ENCODE results near the gene DNAJB4. TPM values are rescaled to one million over a fixed set of nuclear protein-coding genes. Genes with fewer than 3 reads are reported as not detected.
A peak's percentile ranks its signal among the peaks of the same experiment; 100 is the strongest.
"Not testable (repeated sequence)": the region's sequence is repeated elsewhere in the genome, so short reads cannot be mapped to it uniquely, and the experiment has no call there.

Gene DNAJB4
- total and polyA plus RNA-seq, 2 donors = 34.7 to 67.1 TPM

- 5% methylated on average over 8 of the region's 8 CpGs for WGBS
- no peaks in the 10 kb centered on the region for H3K4me1 ChIP-seq (ENCODE audit: insufficient read depth)
- peak overlapping the region; percentile 59 for H3K27ac ChIP-seq (ENCODE audit: low read depth)
- no peaks in the 10 kb centered on the region for H3K36me3 ChIP-seq (ENCODE audit: insufficient read depth)
- no peak for DNase-seq (ENCODE audit: extremely low spot score)
- peak overlapping the region; percentile 59 for H3K4me3 ChIP-seq (ENCODE audit: low read depth, low read length)
Measured at GRCh38 chr1:78003882-78004718, 639 bp upstream of the DNAJB4 start.

DNA sequence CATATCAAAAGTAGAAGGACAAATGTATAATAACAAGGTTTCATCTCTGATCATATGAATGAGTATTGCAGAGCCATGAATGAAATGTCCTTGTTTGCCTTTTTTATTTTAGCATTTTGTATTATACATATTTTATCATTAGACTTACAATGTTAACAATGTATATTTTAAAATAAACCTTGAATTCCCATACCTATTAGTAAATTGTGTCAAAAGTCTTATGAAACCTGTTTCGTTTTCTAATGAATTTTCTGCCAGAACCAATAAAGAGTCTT is 646 bp downstream of the DNAJB4 start:
- Histone ChIP-seq H3K36me3 (ENCODE audit: insufficient read depth) (no peaks in the 10 kb centered on the region), H3K4me1 (ENCODE audit: insufficient read depth) (no peaks in the 10 kb centered on the region), H3K27ac (ENCODE audit: low read depth) (peak overlapping the region; percentile 38), H3K4me3 (ENCODE audit: low read depth, low read length) (peak overlapping the region; percentile 59)
- WGBS = 2% methylated on average over 1 of the region's 1 CpG
- DNase-seq (ENCODE audit: extremely low spot score) = no peak

- peak; percentile 64 for DNase-seq (ENCODE audit: extremely low spot score)
- peak overlapping the region; percentile 59 for H3K4me3 ChIP-seq (ENCODE audit: low read depth, low read length)
- WGBS = 1% methylated on average over 1 of the region's 1 CpG
- no peak overlapping the region for H3K27ac ChIP-seq (ENCODE audit: low read depth)
- no peaks in the 10 kb centered on the region for H3K4me1 ChIP-seq (ENCODE audit: insufficient read depth)
- no peaks in the 10 kb centered on the region for H3K36me3 ChIP-seq (ENCODE audit: insufficient read depth)
Measured at GRCh38 chr1:78005755-78006154, 1.0 kb downstream of the DNAJB4 start.

GRCh38 chr1:78006521-78006920 is 1.8 kb downstream of the DNAJB4 start:
- Histone ChIP-seq H3K4me1 (ENCODE audit: insufficient read depth) (no peaks in the 10 kb centered on the region), H3K36me3 (ENCODE audit: insufficient read depth) (no peaks in the 10 kb centered on the region), H3K27ac (ENCODE audit: low read depth) (no peak overlapping the region), H3K4me3 (ENCODE audit: low read depth, low read length) (no peak overlapping the region)
- DNase-seq (ENCODE audit: extremely low spot score) = no peak

DNA sequence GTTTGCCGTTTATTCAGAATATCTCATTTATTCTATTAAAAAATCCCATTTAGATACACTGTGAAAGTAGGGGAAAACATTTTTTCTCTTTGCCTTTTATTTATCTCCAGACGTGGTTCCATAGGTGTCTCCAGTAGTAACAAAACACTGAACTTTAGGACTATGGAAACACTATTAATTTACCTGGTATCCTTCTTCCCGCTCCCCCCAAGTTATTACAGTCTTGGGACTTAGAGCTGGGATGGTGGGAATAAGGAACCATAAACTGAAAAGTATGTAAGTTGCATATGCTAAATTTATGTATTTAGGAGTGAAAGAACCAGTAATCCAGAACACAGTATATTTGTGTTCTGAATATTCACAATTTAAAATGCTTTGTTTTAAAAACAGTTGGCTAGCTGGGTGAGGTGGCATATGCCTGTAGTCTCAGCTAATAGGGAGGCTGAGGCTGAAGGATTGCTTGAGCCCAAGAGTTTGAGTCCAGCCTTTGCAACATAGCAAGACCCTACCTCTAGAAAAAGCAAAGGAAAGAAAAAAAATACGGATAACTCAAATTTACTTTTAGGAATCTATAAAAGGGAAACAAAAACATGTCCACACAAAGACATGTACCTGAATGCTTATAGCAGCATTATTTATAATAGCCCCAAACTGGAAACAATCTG is 3.1 kb downstream of the DNAJB4 start:
- Histone ChIP-seq H3K36me3 (ENCODE audit: insufficient read depth) (no peaks in the 10 kb centered on the region), H3K4me1 (ENCODE audit: insufficient read depth) (no peaks in the 10 kb centered on the region), H3K4me3 (ENCODE audit: low read depth, low read length) (peak overlapping the region; percentile 18), H3K27ac (ENCODE audit: low read depth) (no peak overlapping the region)
- WGBS = 78% methylated on average over 4 of the region's 4 CpGs
- no peak for DNase-seq (ENCODE audit: extremely low spot score)

- Histone ChIP-seq H3K36me3 (ENCODE audit: insufficient read depth) (no peaks in the 10 kb centered on the region), H3K4me3 (ENCODE audit: low read depth, low read length) (no peak overlapping the region), H3K27ac (ENCODE audit: low read depth) (no peak overlapping the region), H3K4me1 (ENCODE audit: insufficient read depth) (peaks cover 1% of the 10 kb centered on the region)
- no peak for DNase-seq (ENCODE audit: extremely low spot score)
- 88% methylated on average over 3 of the region's 3 CpGs for WGBS
Measured at GRCh38 chr1:78009276-78009675, 4.5 kb downstream of the DNAJB4 start.

GRCh38 chr1:78009836-78010235 is 5.1 kb downstream of the DNAJB4 start:
- H3K27ac ChIP-seq (ENCODE audit: low read depth) = no peak overlapping the region
- peaks cover 1% of the 10 kb centered on the region for H3K4me1 ChIP-seq (ENCODE audit: insufficient read depth)
- 48% methylated on average over 3 of the region's 3 CpGs for WGBS
- H3K36me3 ChIP-seq (ENCODE audit: insufficient read depth) = no peaks in the 10 kb centered on the region
- no peak overlapping the region for H3K4me3 ChIP-seq (ENCODE audit: low read depth, low read length)
- DNase-seq (ENCODE audit: extremely low spot score) = no peak

DNA sequence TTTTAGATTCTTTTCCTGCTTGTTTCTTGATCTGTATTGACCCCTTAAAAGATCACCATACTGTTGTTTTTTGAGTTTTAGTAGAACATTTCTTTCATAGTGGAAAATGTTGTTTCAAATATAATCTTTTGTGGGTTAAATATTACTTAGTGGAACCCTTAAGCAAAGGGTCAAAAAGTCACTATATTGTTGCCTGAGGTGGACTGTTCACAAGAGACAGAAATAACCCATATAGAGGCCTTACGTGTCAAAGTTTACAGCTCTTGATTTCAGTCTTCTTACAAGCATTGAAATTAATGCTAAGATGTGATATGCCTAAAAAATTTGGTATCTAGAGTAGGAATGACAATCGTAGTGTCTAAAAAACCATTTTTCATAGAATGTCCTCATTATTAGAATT is 6.3 kb downstream of the DNAJB4 start:
- DNase-seq (ENCODE audit: extremely low spot score) = no peak
- Histone ChIP-seq H3K4me3 (ENCODE audit: low read depth, low read length) (no peak overlapping the region), H3K27ac (ENCODE audit: low read depth) (no peak overlapping the region), H3K4me1 (ENCODE audit: insufficient read depth) (peaks cover 1% of the 10 kb centered on the region), H3K36me3 (ENCODE audit: insufficient read depth) (no peaks in the 10 kb centered on the region)
- 91% methylated on average over 2 of the region's 2 CpGs for WGBS

- no peak overlapping the region for H3K4me3 ChIP-seq (ENCODE audit: low read depth, low read length)
- no peaks in the 10 kb centered on the region for H3K36me3 ChIP-seq (ENCODE audit: insufficient read depth)
- H3K4me1 ChIP-seq (ENCODE audit: insufficient read depth) = peaks cover 1% of the 10 kb centered on the region
- no peak overlapping the region for H3K27ac ChIP-seq (ENCODE audit: low read depth)
- no peak for DNase-seq (ENCODE audit: extremely low spot score)
Measured at GRCh38 chr1:78015148-78015547, 10.4 kb downstream of the DNAJB4 start.

- no peak overlapping the region for H3K4me3 ChIP-seq (ENCODE audit: low read depth, low read length)
- no peaks in the 10 kb centered on the region for H3K36me3 ChIP-seq (ENCODE audit: insufficient read depth)
- no peak for DNase-seq (ENCODE audit: extremely low spot score)
- no peaks in the 10 kb centered on the region for H3K4me1 ChIP-seq (ENCODE audit: insufficient read depth)
- no peak overlapping the region for H3K27ac ChIP-seq (ENCODE audit: low read depth)
- 97% methylated on average over 1 of the region's 1 CpG for whole genome bisulfite sequencing
Measured at GRCh38 chr1:78019024-78019423, 14.3 kb downstream of the DNAJB4 start.

DNA sequence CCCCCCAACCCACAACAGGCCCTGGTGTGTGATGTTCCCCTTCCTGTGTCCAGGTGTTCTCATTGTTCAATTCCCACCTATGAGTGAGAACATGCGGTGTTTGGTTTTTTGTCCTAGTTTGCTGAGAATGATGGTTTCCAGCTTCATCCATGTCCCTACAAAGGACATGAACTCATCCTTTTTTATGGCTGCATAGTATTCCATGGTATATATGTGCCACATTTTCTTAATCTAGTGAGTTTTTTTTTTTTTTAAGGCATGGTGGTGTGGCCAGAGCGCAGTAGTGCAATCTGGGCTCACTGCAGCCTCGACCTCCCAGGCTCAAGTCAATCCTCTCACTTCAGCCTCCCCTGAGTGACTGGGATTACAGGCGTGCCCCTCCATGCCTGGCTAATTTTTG is 16.4 kb downstream of the DNAJB4 start:
- not testable (repeated sequence) for H3K4me3 ChIP-seq (ENCODE audit: low read depth, low read length); H3K36me3 ChIP-seq (ENCODE audit: insufficient read depth); H3K27ac ChIP-seq (ENCODE audit: low read depth); H3K4me1 ChIP-seq (ENCODE audit: insufficient read depth); DNase-seq (ENCODE audit: extremely low spot score)
- WGBS = 98% methylated on average over 4 of the region's 4 CpGs

DNA sequence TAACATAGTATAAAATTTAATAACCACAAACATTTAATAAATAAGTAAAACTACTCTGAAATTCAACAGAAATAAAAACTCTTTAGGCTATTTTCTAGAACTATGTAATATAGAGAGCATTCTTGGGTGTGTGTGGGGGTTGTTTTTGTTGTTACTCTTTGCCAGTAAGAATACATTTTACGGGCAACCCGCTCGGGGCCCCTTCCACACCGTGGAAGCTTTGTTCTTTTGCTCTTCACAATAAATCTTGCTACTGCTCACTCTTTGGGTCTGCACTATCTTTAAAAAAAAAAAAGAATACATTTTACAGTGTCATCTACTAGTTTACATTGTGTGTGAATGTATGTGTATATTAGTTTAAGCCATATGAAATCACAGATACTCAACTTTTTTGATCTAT is 25.1 kb downstream of the DNAJB4 start:
- WGBS = 69% methylated on average over 4 of the region's 4 CpGs
- no peaks in the 10 kb centered on the region for H3K4me1 ChIP-seq (ENCODE audit: insufficient read depth)
- H3K27ac ChIP-seq (ENCODE audit: low read depth) = no peak overlapping the region
- no peak overlapping the region for H3K4me3 ChIP-seq (ENCODE audit: low read depth, low read length)
- no peaks in the 10 kb centered on the region for H3K36me3 ChIP-seq (ENCODE audit: insufficient read depth)
- no peak for DNase-seq (ENCODE audit: extremely low spot score)

- H3K27ac ChIP-seq (ENCODE audit: low read depth) = no peak overlapping the region
- H3K36me3 ChIP-seq (ENCODE audit: insufficient read depth) = no peaks in the 10 kb centered on the region
- WGBS = 75% methylated on average over 4 of the region's 4 CpGs
- H3K4me3 ChIP-seq (ENCODE audit: low read depth, low read length) = no peak overlapping the region
- no peaks in the 10 kb centered on the region for H3K4me1 ChIP-seq (ENCODE audit: insufficient read depth)
- DNase-seq (ENCODE audit: extremely low spot score) = no peak
Measured at GRCh38 chr1:78032996-78033796, 28.5 kb downstream of the DNAJB4 start.

GRCh38 chr1:78033797-78034172 is 29.0 kb downstream of the DNAJB4 start:
- H3K36me3 ChIP-seq (ENCODE audit: insufficient read depth) = no peaks in the 10 kb centered on the region
- DNase-seq (ENCODE audit: extremely low spot score) = no peak
- no peak overlapping the region for H3K27ac ChIP-seq (ENCODE audit: low read depth)
- no peaks in the 10 kb centered on the region for H3K4me1 ChIP-seq (ENCODE audit: insufficient read depth)
- WGBS = 77% methylated on average over 3 of the region's 3 CpGs
- no peak overlapping the region for H3K4me3 ChIP-seq (ENCODE audit: low read depth, low read length)
